Pancreas (tissue), 10 donors: Measurements from ENCODE around the gene EDC3. TPM values are rescaled to one million over a fixed set of nuclear protein-coding genes. Genes with fewer than 3 reads are reported as not detected.

Experiments used
- ATAC-seq, 4 donors: fragments of 200-7000 bp; cut with Tn5 transposase; one replicate each; pipeline versions ENCODE4 v1.8.0 to v1.9.1; 2020; ENCODE audit warnings: mild to moderate bottlenecking in 4 of 4, moderate library complexity in 4 of 4
- DNase-seq, 6 donors: peaks; one replicate each; pipeline ENCODE4 v3.0.0-alpha.2; 2020
- FAIRE-seq: peaks from 2 replicates; lab custom pipeline; 2012; peaks lifted over from hg19 to GRCh38; lab: Jason Lieb, UNC
- H3K27ac ChIP-seq, 4 donors: fragments of 200-600 bp; sonication (generic); 1 replicate in 3 of 4; 2 replicates in 1 of 4; pipeline versions ENCODE4 v1.5.0 to v1.8.0; 2020
- H3K27me3 ChIP-seq, 4 donors: fragments of 200-600 bp; one replicate each; pipeline ENCODE4 v1.8.0; 2021
- H3K36me3 ChIP-seq, 3 donors: fragments of 200-600 bp; sonication (generic) in 1 of 3; one replicate each; pipeline versions ENCODE4 v1.5.0 to v1.8.0; 2020 to 2021
- H3K4me1 ChIP-seq, 3 donors: fragments of 200-600 bp; one replicate each; pipeline ENCODE4 v1.8.0; 2021
- H3K4me3 ChIP-seq, 4 donors: fragments of 200-600 bp; sonication (generic) in 2 of 4; one replicate each; pipeline versions ENCODE4 v1.5.0 to v1.8.0; 2020 to 2021
- H3K9me3 ChIP-seq, 4 donors: fragments of 200-600 bp; one replicate each; pipeline ENCODE4 v1.8.0; 2021
- WGBS, 2 donors: extraction: QIAGEN DNeasy Blood & Tissue Kit; methylation state at CpG; one replicate each; pipeline ENCODE4 v1.1.7; 2013; 5-methylcytosine and 5-hydroxymethylcytosine counted together
- intact Hi-C, 3 donors: fragments of 100-400 bp; cut with DNase I; formaldehyde crosslinking; loops; one replicate each; pipeline versions ENCODE4 v1.11.1 to v1.14.2; 2022
- polyA plus RNA-seq, 2 donors: library from polyadenylated mRNA; stranded (reverse); fragments of 200-250 nt; gene quantifications; one replicate each; pipeline ENCODE4 v1.2.3, GENCODE V29; 2013
- total RNA-seq, 6 donors: library from RNA; stranded (reverse); fragmentation: NEBNext Ultra II Directional in 4 of 6; extraction: Animal tissue kit (Norgen Biotek cat#: 25700) in 4 of 6; gene quantifications; one replicate each; pipeline versions ENCODE4 v1.2.1 to v1.2.4, GENCODE V29; 2021 to 2023
- TF ChIP-seq, protein P1 (sequence below), 4 donors: fragments of 200-600 bp; sonication (generic) in 3 of 4; IDR thresholded peaks; one replicate each; pipeline versions ENCODE4 v1.5.0 to v1.8.0; 2021; ENCODE audit warnings: antibody characterized with exemption in 4 of 4
- donor health status: healthy with polysubstance abuse.
- donor health status: DM: no; HTN: no; CAD: no; lungs with moderate emphysema.
- donor health status: DM: no; HTN: no; CAD: no.
- donor health status: control.
- donor health status: control.
- donor health status: Bipolar disorder and iron deficiency.
- donor health status: DM: yes; HTN: yes; CAD: no.
- donor health status: DM: no; HTN: no; CAD: no.
- donor health status: DM: no; HTN: no; CAD: no.
- donor health status: DM: yes; HTN: yes; CAD: no.

EDC3 gene
- total and polyA plus RNA-seq, 8 donors = 7.6 to 19.5 (median 11.5) TPM

GRCh38 chr15:74655424-74655823 is 40.4 kb downstream of the EDC3 start:
- intact Hi-C loops = no loop called here
- no peak for FAIRE-seq
- H3K4me1 ChIP-seq = peaks cover 4 to 22% (median 11%) of the 10 kb centered on the region in 3 donors
- no peaks in the 10 kb centered on the region for H3K36me3 ChIP-seq
- H3K4me3 ChIP-seq = no peak overlapping the region
- no peak overlapping the region for H3K27ac ChIP-seq
- 88 to 89% methylated on average over 7 of the region's 7 CpGs for WGBS, 2 donors
- ATAC-seq = no peak
- TF ChIP-seq, protein P1, sequence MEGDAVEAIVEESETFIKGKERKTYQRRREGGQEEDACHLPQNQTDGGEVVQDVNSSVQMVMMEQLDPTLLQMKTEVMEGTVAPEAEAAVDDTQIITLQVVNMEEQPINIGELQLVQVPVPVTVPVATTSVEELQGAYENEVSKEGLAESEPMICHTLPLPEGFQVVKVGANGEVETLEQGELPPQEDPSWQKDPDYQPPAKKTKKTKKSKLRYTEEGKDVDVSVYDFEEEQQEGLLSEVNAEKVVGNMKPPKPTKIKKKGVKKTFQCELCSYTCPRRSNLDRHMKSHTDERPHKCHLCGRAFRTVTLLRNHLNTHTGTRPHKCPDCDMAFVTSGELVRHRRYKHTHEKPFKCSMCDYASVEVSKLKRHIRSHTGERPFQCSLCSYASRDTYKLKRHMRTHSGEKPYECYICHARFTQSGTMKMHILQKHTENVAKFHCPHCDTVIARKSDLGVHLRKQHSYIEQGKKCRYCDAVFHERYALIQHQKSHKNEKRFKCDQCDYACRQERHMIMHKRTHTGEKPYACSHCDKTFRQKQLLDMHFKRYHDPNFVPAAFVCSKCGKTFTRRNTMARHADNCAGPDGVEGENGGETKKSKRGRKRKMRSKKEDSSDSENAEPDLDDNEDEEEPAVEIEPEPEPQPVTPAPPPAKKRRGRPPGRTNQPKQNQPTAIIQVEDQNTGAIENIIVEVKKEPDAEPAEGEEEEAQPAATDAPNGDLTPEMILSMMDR (IDR thresholded peaks at IDR 0.05) = no peak
- no peak for DNase-seq
- H3K9me3 ChIP-seq = no peaks in the 10 kb centered on the region
- H3K27me3 ChIP-seq = no peaks in the 10 kb centered on the region

- Histone ChIP-seq H3K27me3 (no peaks in the 10 kb centered on the region), H3K4me1 (peaks cover 4 to 22% (median 11%) of the 10 kb centered on the region in 3 donors), H3K27ac (no peak overlapping the region), H3K36me3 (no peaks in the 10 kb centered on the region), H3K9me3 (no peaks in the 10 kb centered on the region), H3K4me3 (no peak overlapping the region)
- ATAC-seq = no peak
- 83 to 84% methylated on average over 7 of the region's 7 CpGs for WGBS, 2 donors
- no peak for DNase-seq
- no peak for FAIRE-seq
- TF ChIP-seq, protein P1 (IDR thresholded peaks at IDR 0.05) = no peak
- intact Hi-C loops = no loop called here
Measured at GRCh38 chr15:74653426-74654102, 42.3 kb downstream of the EDC3 start.

GRCh38 chr15:74651242-74651741 is 44.5 kb downstream of the EDC3 start:
- intact Hi-C loops = no loop called here
- H3K36me3 ChIP-seq = no peaks in the 10 kb centered on the region
- no peaks in the 10 kb centered on the region for H3K27me3 ChIP-seq
- DNase-seq (no peak), ATAC-seq (peak; percentile 33 to 68 (median 54)), FAIRE-seq (no peak)
- TF ChIP-seq, protein P1 (IDR thresholded peaks at IDR 0.05) = no peak
- no peaks in the 10 kb centered on the region for H3K9me3 ChIP-seq
- peak overlapping the region in 3 of 4 donors; percentile 2 to 21 (median 3) for H3K27ac ChIP-seq
- peaks cover 4 to 22% (median 7%) of the 10 kb centered on the region in 3 donors for H3K4me1 ChIP-seq
- no peak overlapping the region for H3K4me3 ChIP-seq
- WGBS, 2 donors = 23 to 32% methylated on average over 3 of the region's 3 CpGs

DNA sequence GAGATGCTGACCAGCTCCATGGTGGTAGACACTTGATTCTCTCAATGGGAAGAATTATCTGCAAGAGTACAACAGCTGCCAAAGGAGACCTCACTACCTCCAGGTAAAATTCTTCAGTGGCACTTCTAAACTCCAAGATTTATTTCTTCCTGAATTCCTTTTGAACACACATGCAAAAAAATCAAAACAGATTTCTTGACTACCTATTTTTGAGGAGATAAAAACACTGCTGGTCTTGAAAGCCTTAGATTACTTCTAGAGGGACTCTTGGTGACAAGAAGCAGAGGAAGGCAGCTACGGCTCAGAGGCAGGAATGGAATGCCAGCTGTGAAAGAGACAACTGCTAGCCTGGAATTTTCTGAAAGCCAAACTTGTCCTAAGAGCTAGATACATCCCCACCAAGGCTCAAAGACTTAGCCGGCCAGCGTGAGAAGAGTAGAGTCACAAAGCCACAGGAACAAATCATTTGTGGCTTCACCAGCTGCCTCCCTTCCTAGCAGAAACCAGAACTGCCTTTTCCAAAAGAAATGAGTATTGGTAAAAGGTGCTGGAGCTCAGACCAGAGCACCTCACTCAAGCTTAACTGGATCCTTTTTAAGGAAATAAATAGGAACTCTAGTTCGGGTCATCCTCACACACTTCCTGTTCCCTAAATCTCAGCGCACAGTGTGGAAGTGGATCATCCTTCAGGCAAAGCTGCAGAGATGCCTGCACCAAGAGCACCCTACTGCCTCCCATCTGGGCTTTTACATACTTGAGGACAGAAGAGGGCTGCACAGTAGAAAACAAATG is 47.6 kb downstream of the EDC3 start:
- no peaks in the 10 kb centered on the region for H3K36me3 ChIP-seq
- DNase-seq (no peak), ATAC-seq (no peak), FAIRE-seq (no peak)
- WGBS, 2 donors = 89 to 91% methylated on average over 5 of the region's 5 CpGs
- TF ChIP-seq, protein P1 (IDR thresholded peaks at IDR 0.05) = no peak
- intact Hi-C loops = no loop called here
- H3K27ac ChIP-seq = no peak overlapping the region
- no peak overlapping the region for H3K4me3 ChIP-seq
- H3K27me3 ChIP-seq = no peaks in the 10 kb centered on the region
- no peaks in the 10 kb centered on the region for H3K9me3 ChIP-seq
- peaks cover 10 to 19% (median 12%) of the 10 kb centered on the region in 3 donors for H3K4me1 ChIP-seq
